ENCODE data around the gene PREX1.
"Not testable (repeated sequence)": the region's sequence is repeated elsewhere in the genome, so short reads cannot be mapped to it uniquely, and the experiment has no call there.

Gene PREX1, protein sequence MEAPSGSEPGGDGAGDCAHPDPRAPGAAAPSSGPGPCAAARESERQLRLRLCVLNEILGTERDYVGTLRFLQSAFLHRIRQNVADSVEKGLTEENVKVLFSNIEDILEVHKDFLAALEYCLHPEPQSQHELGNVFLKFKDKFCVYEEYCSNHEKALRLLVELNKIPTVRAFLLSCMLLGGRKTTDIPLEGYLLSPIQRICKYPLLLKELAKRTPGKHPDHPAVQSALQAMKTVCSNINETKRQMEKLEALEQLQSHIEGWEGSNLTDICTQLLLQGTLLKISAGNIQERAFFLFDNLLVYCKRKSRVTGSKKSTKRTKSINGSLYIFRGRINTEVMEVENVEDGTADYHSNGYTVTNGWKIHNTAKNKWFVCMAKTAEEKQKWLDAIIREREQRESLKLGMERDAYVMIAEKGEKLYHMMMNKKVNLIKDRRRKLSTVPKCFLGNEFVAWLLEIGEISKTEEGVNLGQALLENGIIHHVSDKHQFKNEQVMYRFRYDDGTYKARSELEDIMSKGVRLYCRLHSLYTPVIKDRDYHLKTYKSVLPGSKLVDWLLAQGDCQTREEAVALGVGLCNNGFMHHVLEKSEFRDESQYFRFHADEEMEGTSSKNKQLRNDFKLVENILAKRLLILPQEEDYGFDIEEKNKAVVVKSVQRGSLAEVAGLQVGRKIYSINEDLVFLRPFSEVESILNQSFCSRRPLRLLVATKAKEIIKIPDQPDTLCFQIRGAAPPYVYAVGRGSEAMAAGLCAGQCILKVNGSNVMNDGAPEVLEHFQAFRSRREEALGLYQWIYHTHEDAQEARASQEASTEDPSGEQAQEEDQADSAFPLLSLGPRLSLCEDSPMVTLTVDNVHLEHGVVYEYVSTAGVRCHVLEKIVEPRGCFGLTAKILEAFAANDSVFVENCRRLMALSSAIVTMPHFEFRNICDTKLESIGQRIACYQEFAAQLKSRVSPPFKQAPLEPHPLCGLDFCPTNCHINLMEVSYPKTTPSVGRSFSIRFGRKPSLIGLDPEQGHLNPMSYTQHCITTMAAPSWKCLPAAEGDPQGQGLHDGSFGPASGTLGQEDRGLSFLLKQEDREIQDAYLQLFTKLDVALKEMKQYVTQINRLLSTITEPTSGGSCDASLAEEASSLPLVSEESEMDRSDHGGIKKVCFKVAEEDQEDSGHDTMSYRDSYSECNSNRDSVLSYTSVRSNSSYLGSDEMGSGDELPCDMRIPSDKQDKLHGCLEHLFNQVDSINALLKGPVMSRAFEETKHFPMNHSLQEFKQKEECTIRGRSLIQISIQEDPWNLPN (N-terminal part only)

DNA sequence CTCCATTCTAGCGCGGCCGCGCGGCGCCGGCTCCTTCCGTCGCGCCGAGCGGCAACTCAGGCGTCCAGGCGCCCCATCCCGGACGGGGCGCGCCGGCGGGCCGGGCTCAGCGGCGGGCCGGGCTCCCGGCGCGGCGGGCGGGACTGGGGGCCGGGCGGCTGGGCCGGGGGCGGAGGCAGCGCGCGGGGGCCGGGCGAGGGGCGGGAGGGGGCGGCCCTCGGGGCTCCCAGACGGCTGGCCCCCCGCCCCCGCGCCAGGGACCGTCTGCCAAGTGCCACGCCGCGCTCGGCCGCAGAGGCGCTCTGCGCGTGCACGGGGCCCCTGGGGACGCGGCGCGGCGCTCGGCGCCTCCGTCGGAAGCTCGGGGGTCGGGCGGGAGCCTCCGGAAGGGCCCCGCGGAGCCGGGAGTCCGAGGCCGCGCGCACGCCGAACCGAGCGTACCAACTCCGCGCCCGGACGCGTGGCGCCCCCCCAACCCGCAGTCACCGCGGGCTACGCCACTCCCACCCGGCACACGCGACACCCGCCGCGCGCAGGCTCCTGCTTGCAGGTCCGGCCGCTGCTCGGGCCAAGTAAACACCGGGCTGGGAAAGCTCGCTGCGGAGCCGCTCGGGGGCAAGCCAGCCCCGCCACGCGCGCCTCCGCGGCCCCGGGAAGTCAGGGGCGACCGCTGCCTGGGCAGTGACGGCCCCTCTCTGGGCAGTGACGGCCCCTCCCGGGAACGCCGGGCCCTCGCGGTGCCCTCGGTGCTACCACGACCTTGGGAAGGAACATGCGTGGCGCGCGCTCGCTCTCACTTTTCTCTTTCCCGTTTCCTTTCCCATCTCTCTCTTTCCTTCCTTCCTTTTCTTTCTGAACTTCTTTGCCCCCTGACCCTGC, at the start of gene PREX1:
PREX1 (minus strand) TSS at position 145 of the 879 bp plus-strand sequence; CDS start at position 6, 139 bp downstream.
- Histone ChIP-seq H3K4me1 (peaks cover 28% of the 10 kb centered on the region), H3K36me3 (replicated peaks) (no peaks in the 10 kb centered on the region), H3K9me3 (no peaks in the 10 kb centered on the region), H3K4me3 (peak within 1 kb of the TSS; percentile 66), H3K27me3 (ENCODE audit: low read depth) (no peaks in the 10 kb centered on the region)
- peak; percentile 52 to 89 for DNase-seq (ENCODE audit: low spot score in 2 of 2)
- in situ Hi-C loops (cut with MboI; ENCODE audit: low sequenced_read_pairs), result no loop called here

- Histone ChIP-seq H3K4me3 (no peak overlapping the region), H3K9me3 (no peaks in the 10 kb centered on the region), H3K36me3 (replicated peaks) (no peaks in the 10 kb centered on the region), H3K27me3 (ENCODE audit: low read depth) (no peaks in the 10 kb centered on the region), H3K4me1 (peaks cover 2% of the 10 kb centered on the region; the same call in 1 of the 2 replicates)
- in situ Hi-C loops (cut with MboI; ENCODE audit: low sequenced_read_pairs), result no loop called here
- DNase-seq (ENCODE audit: low spot score in 2 of 2), result peak; percentile 15 to 29
Observed at GRCh38 chr20:48877304-48877703, 49.5 kb upstream of the PREX1 start.

DNA sequence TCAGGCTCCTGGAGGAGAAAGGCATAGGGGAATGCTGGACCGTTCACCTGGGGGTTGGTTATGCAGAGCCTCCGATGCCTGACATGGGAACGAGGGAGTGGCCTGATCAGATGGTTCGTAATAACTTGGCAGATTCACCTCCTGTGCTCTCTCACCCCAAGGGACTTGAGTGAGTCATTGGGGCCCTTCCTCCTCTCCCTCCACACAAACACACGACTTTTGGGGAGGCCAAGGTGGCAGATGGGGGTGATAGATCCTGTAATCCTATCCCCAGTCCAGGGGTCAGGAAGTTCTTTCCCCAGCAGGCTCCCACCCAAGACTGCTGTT, 48.1 kb upstream of the PREX1 start:
- no peak for DNase-seq (ENCODE audit: low spot score in 2 of 2)
- Histone ChIP-seq H3K9me3 (no peaks in the 10 kb centered on the region), H3K27me3 (ENCODE audit: low read depth) (no peaks in the 10 kb centered on the region), H3K36me3 (replicated peaks) (no peaks in the 10 kb centered on the region), H3K4me1 (no peaks in the 10 kb centered on the region; the same call in 1 of the 2 replicates), H3K4me3 (no peak overlapping the region)
- in situ Hi-C loops (cut with MboI; ENCODE audit: low sequenced_read_pairs), result no loop called here

GRCh38 chr20:48875233-48875913, 47.6 kb upstream of the PREX1 start:
- Histone ChIP-seq H3K4me1 (no peaks in the 10 kb centered on the region), H3K36me3 (replicated peaks) (no peaks in the 10 kb centered on the region), H3K27me3 (ENCODE audit: low read depth) (no peaks in the 10 kb centered on the region), H3K4me3 (no peak overlapping the region), H3K9me3 (no peaks in the 10 kb centered on the region)
- in situ Hi-C loops (cut with MboI; ENCODE audit: low sequenced_read_pairs), result no loop called here
- DNase-seq (ENCODE audit: low spot score in 2 of 2), result no peak

DNA sequence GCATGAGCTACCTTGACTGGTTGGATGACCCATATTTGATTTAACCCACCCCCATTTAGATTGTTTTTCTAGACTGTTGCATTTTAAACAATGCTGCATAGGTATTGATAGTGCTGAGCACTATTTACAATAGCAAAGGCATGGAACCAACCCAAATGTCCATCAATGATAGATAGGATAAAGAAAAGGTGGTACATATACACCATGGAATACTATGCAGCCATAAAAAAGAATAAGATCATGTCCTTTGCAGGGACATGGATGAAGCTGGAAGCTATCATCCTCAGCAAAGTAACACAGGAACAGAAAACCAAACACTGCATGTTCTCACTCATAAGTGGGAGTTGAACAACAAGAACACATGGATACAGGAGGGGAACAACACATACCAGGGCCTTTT, 41.6 kb upstream of the PREX1 start:
- DNase-seq (ENCODE audit: low spot score in 2 of 2); H3K4me3 ChIP-seq; H3K4me1 ChIP-seq; H3K27me3 ChIP-seq (ENCODE audit: low read depth); in situ Hi-C loops (cut with MboI; ENCODE audit: low sequenced_read_pairs); H3K9me3 ChIP-seq; H3K36me3 ChIP-seq (replicated peaks): not testable (repeated sequence)

DNA sequence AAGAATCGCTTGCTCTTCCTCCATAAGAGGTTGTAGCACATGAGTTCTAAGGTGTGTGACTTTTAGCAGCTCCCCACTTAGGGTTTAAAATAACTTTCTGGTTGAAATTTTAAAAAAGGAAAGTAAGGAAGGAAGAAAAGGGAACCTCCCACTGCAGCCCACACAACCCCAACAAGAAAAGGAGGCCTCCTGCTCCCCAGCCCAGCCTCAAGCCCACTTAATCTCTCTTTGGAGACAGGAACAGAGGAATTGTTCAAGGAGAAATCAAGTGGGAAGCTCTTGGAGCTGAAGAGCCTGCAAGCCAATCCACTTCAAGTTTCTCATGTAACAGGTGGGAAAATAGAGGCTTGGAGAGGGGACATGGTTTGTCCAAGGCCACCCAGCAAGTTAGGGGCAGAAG, 39.1 kb upstream of the PREX1 start:
- in situ Hi-C loops (cut with MboI; ENCODE audit: low sequenced_read_pairs), result no loop called here
- no peak for DNase-seq (ENCODE audit: low spot score in 2 of 2)
- Histone ChIP-seq H3K27me3 (ENCODE audit: low read depth) (peaks cover 6% of the 10 kb centered on the region), H3K9me3 (no peaks in the 10 kb centered on the region), H3K36me3 (replicated peaks) (no peaks in the 10 kb centered on the region), H3K4me1 (no peaks in the 10 kb centered on the region), H3K4me3 (no peak overlapping the region)

DNA sequence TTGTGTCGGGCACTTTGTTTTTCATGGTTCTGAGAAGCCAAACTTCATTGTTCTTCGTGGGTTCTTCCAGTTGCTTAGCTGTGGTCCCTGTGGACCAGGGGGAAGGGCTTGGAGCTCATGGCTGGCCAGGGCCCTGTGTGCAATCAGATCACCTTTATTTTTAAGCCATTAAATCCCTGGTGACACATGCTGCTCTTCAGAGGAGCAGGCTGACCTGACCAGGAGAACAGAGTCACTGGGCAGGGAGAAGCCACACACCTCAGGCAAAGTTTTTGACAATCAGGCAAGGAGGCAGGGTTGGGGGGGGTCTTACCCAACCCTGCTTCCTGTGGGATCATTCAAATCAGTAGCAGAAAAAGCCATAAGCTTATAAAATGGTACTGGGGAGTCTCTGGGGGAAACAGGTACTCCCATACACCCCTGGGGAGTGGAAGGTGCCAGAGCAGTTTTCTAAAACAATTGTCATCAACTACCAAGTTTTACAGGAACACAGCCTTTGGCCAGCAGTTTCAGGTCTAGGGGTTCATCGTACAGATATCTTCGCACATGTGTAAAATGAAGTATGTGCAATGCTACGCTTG, 37.0 kb upstream of the PREX1 start:
- Histone ChIP-seq H3K4me3 (no peak overlapping the region), H3K27me3 (ENCODE audit: low read depth) (peaks cover 6% of the 10 kb centered on the region), H3K9me3 (no peaks in the 10 kb centered on the region), H3K36me3 (replicated peaks) (no peaks in the 10 kb centered on the region), H3K4me1 (no peaks in the 10 kb centered on the region)
- DNase-seq (ENCODE audit: low spot score in 2 of 2), result no peak
- in situ Hi-C loops (cut with MboI; ENCODE audit: low sequenced_read_pairs), result no loop called here

GRCh38 chr20:48864254-48864653, 36.5 kb upstream of the PREX1 start:
- Histone ChIP-seq H3K4me1 (no peaks in the 10 kb centered on the region), H3K36me3 (replicated peaks) (no peaks in the 10 kb centered on the region), H3K27me3 (ENCODE audit: low read depth) (peaks cover 6% of the 10 kb centered on the region), H3K4me3 (no peak overlapping the region), H3K9me3 (no peaks in the 10 kb centered on the region)
- in situ Hi-C loops (cut with MboI; ENCODE audit: low sequenced_read_pairs), result no loop called here
- DNase-seq (ENCODE audit: low spot score in 2 of 2), result no peak

GRCh38 chr20:48862279-48862678, 34.5 kb upstream of the PREX1 start:
- DNase-seq (ENCODE audit: low spot score in 2 of 2), result no peak
- Histone ChIP-seq H3K4me3 (no peak overlapping the region), H3K9me3 (no peaks in the 10 kb centered on the region), H3K27me3 (ENCODE audit: low read depth) (peaks cover 6% of the 10 kb centered on the region), H3K4me1 (no peaks in the 10 kb centered on the region), H3K36me3 (replicated peaks) (no peaks in the 10 kb centered on the region)
- in situ Hi-C loops (cut with MboI; ENCODE audit: low sequenced_read_pairs), result no loop called here

GRCh38 chr20:48861444-48861843, 33.6 kb upstream of the PREX1 start:
- no peak for DNase-seq (ENCODE audit: low spot score in 2 of 2)
- in situ Hi-C loops (cut with MboI; ENCODE audit: low sequenced_read_pairs), result no loop called here
- Histone ChIP-seq H3K9me3 (no peaks in the 10 kb centered on the region), H3K36me3 (replicated peaks) (no peaks in the 10 kb centered on the region), H3K4me1 (no peaks in the 10 kb centered on the region), H3K4me3 (no peak overlapping the region), H3K27me3 (ENCODE audit: low read depth) (peaks cover 6% of the 10 kb centered on the region)

- in situ Hi-C loops (cut with MboI; ENCODE audit: low sequenced_read_pairs), result no loop called here
- no peaks in the 10 kb centered on the region for H3K9me3 ChIP-seq
- H3K4me1 ChIP-seq, result no peaks in the 10 kb centered on the region
- no peaks in the 10 kb centered on the region for H3K27me3 ChIP-seq (ENCODE audit: low read depth)
- DNase-seq (ENCODE audit: low spot score in 2 of 2), result no peak
- no peak overlapping the region for H3K4me3 ChIP-seq
- no peaks in the 10 kb centered on the region for H3K36me3 ChIP-seq (replicated peaks)
Observed at GRCh38 chr20:48858075-48858790, 30.4 kb upstream of the PREX1 start.

DNA sequence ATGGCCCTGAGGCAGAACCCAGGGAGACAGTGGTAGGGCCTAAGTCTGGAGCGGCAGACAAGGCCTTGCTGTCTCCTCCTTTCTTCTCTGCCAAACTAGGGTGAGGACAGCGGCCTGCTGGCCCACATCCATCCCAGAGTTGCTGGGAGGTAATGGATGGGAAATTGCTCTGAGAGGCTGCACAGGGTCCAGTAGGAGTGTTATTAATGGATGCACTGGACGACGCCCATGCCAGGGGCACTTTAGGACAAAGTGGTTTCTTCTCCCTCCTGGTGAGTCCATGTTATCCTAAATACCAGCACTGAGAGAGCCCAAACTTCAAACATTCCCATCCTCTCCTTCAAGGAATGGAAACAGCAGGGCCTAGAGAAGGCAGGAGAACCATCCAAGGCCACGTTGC, 28.3 kb upstream of the PREX1 start:
- no peak for DNase-seq (ENCODE audit: low spot score in 2 of 2)
- in situ Hi-C loops (cut with MboI; ENCODE audit: low sequenced_read_pairs), result no loop called here
- no peaks in the 10 kb centered on the region for H3K4me1 ChIP-seq

More for the DNA sequence above, 28.3 kb upstream of the PREX1 start:
- no peak overlapping the region for H3K4me3 ChIP-seq
- no peaks in the 10 kb centered on the region for H3K9me3 ChIP-seq
- H3K27me3 ChIP-seq (ENCODE audit: low read depth), result no peaks in the 10 kb centered on the region
- no peaks in the 10 kb centered on the region for H3K36me3 ChIP-seq (replicated peaks)

Data from HAP-1 (cell line).